Adipocyte (in vitro differentiated cells): ENCODE measurements around the gene NBPF26.
"Not testable (repeated sequence)": the region's sequence is repeated elsewhere in the genome, so short reads cannot be mapped to it uniquely, and the experiment has no call there.

Experiments used
- DNase-seq: peaks from one replicate; pipeline ENCODE4 v3.0.0-alpha.2; 2015; ENCODE audit warnings: low read depth
- H3K27me3 ChIP-seq: replicated peaks from 2 replicates; pipeline ENCODE4 v1.7.0; 2013; ENCODE audit warnings: mild to moderate bottlenecking, low read length, moderate library complexity; ENCODE audit not compliant: control insufficient read depth, insufficient read depth
- H3K36me3 ChIP-seq: 2 replicates; pipeline ENCODE4 v1.7.0; 2013; ENCODE audit warnings: low read length, mild to moderate bottlenecking, moderate library complexity; ENCODE audit not compliant: control insufficient read depth, insufficient read depth, severe bottlenecking
- H3K4me1 ChIP-seq: 2 replicates; pipeline ENCODE4 v1.7.0; 2013; ENCODE audit warnings: mild to moderate bottlenecking, low read length, moderate library complexity; ENCODE audit not compliant: control insufficient read depth, insufficient read depth
- H3K4me3 ChIP-seq: 2 replicates; pipeline ENCODE4 v1.7.0; 2013; ENCODE audit warnings: mild to moderate bottlenecking, low read length, moderate library complexity
- H3K9ac ChIP-seq: 2 replicates; pipeline ENCODE4 v1.7.0; 2013; ENCODE audit warnings: mild to moderate bottlenecking, low read length, moderate library complexity
- H3K9me3 ChIP-seq: 2 replicates; pipeline ENCODE4 v1.7.0; 2013; ENCODE audit warnings: mild to moderate bottlenecking, low read length, moderate library complexity; ENCODE audit not compliant: control insufficient read depth

The NBPF26 gene

DNA sequence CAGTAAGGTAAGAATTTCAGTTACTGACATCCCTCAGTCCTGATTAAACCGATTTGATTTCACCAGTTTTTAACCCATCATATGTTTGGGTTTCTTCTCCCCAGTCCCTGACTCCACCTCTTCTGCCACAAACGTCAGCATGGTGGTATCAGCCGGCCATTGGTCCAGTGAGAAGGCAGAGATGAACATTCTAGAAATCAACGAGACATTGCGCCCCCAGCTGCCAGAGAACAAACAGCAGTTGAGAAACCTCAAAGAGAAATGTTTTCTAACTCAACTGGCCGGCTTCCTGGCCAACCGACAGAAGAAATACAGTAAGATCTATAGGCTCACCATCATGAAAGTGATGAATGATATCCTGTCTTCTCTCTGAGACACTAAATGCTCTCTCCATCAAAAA, 81.7 kb downstream of the NBPF26 start:
- H3K36me3 ChIP-seq, H3K9ac ChIP-seq, H3K4me1 ChIP-seq, H3K9me3 ChIP-seq, H3K4me3 ChIP-seq, H3K27me3 ChIP-seq: not testable (repeated sequence)
- peak; percentile 1 for DNase-seq

GRCh38 chr1:120811822-120812221, 88.1 kb downstream of the NBPF26 start:
- H3K4me3 ChIP-seq, H3K4me1 ChIP-seq, H3K27me3 ChIP-seq, H3K36me3 ChIP-seq, H3K9ac ChIP-seq, H3K9me3 ChIP-seq: not testable (repeated sequence)
- DNase-seq, result peak; percentile 39

- H3K27me3 ChIP-seq, H3K36me3 ChIP-seq, H3K4me1 ChIP-seq, H3K9ac ChIP-seq, DNase-seq, H3K9me3 ChIP-seq, H3K4me3 ChIP-seq: not testable (repeated sequence)
Observed at GRCh38 chr1:120825051-120825450, 101.3 kb downstream of the NBPF26 start.

DNA sequence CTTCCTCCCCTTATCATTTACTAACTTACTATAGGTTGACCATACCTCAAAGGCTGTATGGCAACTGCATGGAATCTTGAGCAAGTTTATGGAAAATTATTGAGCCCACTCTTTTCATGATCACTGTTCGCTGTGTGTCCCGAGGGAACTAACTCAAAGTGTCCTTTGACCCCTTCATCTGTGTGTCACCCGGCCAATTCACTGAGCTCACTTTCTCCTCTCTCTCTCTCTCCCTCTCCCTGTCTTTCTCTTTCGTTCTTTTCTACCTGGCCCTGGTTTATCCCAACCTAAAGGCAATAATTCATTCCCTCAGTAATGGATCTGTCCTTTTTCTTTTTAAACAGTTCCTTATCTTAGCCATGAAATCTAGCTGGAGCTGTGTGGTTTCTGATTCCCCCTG, 102.9 kb downstream of the NBPF26 start:
- DNase-seq, H3K9me3 ChIP-seq, H3K4me1 ChIP-seq, H3K9ac ChIP-seq, H3K36me3 ChIP-seq, H3K4me3 ChIP-seq, H3K27me3 ChIP-seq: not testable (repeated sequence)

GRCh38 chr1:120844186-120844944, 120.6 kb downstream of the NBPF26 start:
- H3K36me3 ChIP-seq, H3K9me3 ChIP-seq, H3K27me3 ChIP-seq, H3K4me1 ChIP-seq: not testable (repeated sequence)
- peak overlapping the region; percentile 76 for H3K4me3 ChIP-seq
- peak overlapping the region; percentile 69 for H3K9ac ChIP-seq
- DNase-seq, result peak; percentile 32

- H3K4me1 ChIP-seq, DNase-seq, H3K36me3 ChIP-seq, H3K9ac ChIP-seq, H3K27me3 ChIP-seq, H3K9me3 ChIP-seq: not testable (repeated sequence)
- peak overlapping the region; percentile 56 for H3K4me3 ChIP-seq
Observed at GRCh38 chr1:120844945-120845330, 121.2 kb downstream of the NBPF26 start.

DNA sequence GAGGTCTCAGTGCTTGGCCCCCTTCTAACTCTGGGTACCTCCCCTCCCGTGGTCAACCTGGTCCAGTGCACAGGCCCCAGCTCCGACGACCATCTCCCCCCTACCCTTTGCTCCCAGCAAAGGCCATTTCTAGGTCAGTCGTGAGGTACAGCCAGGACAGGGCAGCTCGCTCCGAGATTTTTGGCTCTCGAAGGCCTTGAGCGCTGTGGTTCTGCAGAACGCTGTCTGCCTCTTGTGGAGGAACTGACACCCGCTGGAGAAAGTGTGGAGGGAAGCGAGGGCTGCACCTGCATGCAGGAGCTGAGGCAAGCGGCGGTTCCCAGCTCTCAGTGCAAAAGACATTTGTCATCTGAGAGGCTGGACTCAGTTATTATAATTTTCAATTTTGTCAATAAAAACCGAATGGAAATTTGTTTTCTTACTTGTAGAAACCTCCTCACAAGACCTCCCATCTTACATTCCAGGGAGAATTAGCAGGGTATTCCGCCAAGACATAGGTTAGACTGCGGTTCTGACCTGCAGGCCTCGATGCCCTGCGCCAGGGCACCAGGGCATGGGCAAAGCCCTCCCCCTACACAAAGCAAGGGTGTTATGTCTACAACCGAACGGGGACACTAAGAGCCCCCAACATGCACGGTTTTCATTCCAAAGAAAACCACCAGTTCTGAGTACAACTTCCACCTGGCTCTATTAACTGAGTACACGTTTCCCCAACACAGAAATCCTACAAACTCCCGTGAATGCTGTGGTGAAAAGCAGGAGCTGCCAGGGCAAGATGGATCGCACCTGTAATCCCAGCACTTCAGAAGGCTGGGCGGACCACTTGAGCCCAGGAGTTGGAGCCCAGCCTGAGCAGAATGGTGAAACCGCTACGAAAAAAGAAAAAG, 125.9 kb downstream of the NBPF26 start:
- not testable (repeated sequence) for H3K9ac ChIP-seq, H3K36me3 ChIP-seq, H3K4me1 ChIP-seq, DNase-seq, H3K27me3 ChIP-seq, H3K9me3 ChIP-seq
- peak overlapping the region; percentile 75 for H3K4me3 ChIP-seq

- Histone ChIP-seq H3K4me3 (peak overlapping the region; percentile 75), H3K9ac (peak overlapping the region; percentile 78)
- not testable (repeated sequence) for H3K4me1 ChIP-seq, H3K36me3 ChIP-seq, H3K9me3 ChIP-seq, H3K27me3 ChIP-seq
- peak; percentile 1 for DNase-seq
Observed at GRCh38 chr1:120850287-120850536, 126.5 kb downstream of the NBPF26 start.

DNA sequence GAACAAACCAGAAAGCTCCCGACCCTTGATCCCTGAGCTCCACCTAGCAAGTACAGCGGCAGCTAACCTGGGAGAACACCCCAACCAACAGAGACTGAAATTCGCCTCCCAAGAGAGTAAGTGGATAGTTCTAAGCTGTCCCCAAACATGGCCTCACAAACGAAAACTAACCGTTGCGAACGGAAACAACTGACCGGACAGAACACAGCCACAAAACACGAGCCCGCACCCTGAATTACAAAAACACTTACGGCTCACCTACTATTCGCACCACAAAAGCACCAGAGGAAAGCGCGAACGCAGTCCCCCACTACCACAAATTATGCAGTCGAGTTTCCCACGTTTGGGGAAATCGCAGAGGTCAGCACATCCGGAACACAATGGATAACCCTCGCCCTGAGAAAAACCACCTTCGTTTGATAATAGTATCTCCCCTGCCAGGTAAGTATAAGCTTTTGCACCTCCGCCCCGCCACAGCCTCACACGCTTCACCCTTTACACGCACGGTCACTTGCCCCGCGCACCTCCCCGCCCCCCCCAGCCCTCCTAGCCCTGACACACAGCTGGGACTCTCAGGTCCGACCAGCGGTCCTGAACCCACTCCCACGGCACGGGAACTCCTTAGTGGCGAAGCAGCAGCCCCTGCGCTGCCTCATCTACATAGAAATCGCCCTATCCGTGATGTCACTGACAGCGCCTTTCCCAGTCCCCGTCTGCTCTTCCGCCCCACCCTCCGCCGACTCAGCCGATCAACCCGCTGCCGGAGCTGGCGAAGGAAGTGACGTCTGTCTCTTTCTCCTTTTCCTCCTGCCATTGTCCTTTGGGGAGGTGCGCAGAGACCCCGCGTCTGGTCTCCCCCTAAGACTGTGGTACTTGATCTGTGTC, 127.0 kb downstream of the NBPF26 start:
- peak overlapping the region; percentile 75 for H3K4me3 ChIP-seq
- peak; percentile 28 for DNase-seq
- H3K27me3 ChIP-seq, H3K9me3 ChIP-seq, H3K36me3 ChIP-seq, H3K4me1 ChIP-seq: not testable (repeated sequence)
- H3K9ac ChIP-seq, result peak overlapping the region; percentile 78

GRCh38 chr1:120858144-120858543, 134.4 kb downstream of the NBPF26 start:
- not testable (repeated sequence) for H3K4me1 ChIP-seq, H3K9me3 ChIP-seq, H3K36me3 ChIP-seq, H3K4me3 ChIP-seq, H3K9ac ChIP-seq, H3K27me3 ChIP-seq, DNase-seq

DNA sequence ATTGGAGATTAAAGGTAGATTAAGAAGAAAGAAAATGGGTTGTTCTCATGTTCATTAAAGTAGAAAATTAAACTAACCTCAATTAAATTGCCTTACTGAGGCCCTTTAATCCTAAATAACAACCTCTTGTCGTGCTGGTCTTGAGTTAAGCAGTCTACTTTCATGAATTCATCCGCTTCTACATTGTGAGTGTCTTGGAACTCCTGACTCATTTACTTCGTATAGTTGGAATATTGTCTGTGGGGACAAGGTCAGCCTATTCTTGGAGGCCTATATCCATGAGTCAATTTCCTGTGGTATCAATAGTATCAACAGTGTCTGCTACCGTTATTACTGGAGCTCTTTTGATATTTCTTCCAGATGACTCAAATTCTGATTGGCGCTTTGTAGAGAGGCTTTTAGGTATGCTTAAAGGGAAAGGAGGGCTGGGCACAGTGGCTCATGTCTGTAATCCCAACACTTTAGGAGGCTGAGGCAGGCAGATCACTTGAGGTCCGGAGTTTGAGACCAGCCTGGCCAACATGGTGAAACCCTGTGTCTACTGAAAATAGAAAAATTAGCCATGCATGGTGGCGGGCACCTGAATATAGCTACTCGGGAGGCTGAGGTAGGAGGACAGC, 136.0 kb downstream of the NBPF26 start:
- H3K4me1 ChIP-seq, H3K27me3 ChIP-seq, H3K36me3 ChIP-seq, H3K9ac ChIP-seq, H3K9me3 ChIP-seq, H3K4me3 ChIP-seq, DNase-seq: not testable (repeated sequence)
